Measurements from ENCODE around the gene KCNA2.

The KCNA2 gene

GRCh38 chr1:110563089-110563488, 43.1 kb downstream of the KCNA2 start:
- no peak for DNase-seq

GRCh38 chr1:110561596-110561995, 44.6 kb downstream of the KCNA2 start:
- DNase-seq: no peak

GRCh38 chr1:110559157-110559556, 47.0 kb downstream of the KCNA2 start:
- no peak for DNase-seq

GRCh38 chr1:110557481-110557880, 48.7 kb downstream of the KCNA2 start:
- no peak for DNase-seq

GRCh38 chr1:110556471-110556807, 49.7 kb downstream of the KCNA2 start:
- DNase-seq: no peak

GRCh38 chr1:110555807-110556470, 50.2 kb downstream of the KCNA2 start:
- DNase-seq: peak; percentile 21

- no peak for DNase-seq
Measured at GRCh38 chr1:110554871-110555801, 51.0 kb downstream of the KCNA2 start.

GRCh38 chr1:110551278-110551809, 54.8 kb downstream of the KCNA2 start:
- DNase-seq: no peak

- no peak for DNase-seq
Measured at GRCh38 chr1:110549831-110550230, 56.3 kb downstream of the KCNA2 start.

- DNase-seq: peak; percentile 34
Measured at GRCh38 chr1:110548381-110548780, 57.8 kb downstream of the KCNA2 start.

- no peak for DNase-seq
Measured at GRCh38 chr1:110547017-110547416, 59.1 kb downstream of the KCNA2 start.

GRCh38 chr1:110545492-110545891, 60.7 kb downstream of the KCNA2 start:
- no peak for DNase-seq

- no peak for DNase-seq
Measured at GRCh38 chr1:110544753-110545152, 61.4 kb downstream of the KCNA2 start.

Data from COR-L47 (cell line).